ENCODE measurements around the gene PLXND1.

PLXND1 gene

DNA sequence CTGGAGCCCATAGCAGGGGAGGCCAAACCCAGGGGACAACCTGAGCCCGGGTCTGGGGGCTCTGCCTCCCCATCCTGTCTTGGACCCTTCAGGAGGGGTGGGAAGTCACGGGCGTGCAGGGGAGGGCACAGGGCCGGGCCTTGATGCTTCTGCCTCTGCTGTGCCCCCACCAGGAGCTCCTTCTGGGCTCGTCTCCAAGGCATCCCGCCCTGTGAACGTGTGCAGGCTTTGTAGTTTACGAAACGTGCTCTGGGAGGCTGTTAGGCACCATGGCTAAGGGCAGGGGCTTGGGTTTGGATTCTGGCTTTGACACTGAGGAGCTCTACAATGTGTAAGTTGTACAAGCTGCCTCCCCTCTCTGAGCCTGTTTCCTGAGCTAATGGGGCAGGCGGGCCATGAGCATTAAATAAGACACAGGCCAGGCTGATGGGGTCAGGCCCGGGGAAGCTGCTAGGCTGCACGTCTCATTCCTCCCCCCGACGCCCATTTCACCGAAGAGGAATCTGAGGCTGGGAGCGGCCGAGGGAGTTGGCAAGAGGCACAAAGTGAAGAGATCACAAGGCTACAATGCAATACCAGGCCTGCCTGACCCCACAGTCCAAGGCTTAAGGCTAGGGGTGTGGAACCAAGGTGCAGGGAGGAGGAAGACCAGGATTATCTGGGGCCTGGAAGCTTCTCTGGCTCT is 19.6 kb downstream of the PLXND1 start:
- DNase-seq (ENCODE audit: low read depth in 4 of 4, low spot score in 1 of 4), result no peak

DNA sequence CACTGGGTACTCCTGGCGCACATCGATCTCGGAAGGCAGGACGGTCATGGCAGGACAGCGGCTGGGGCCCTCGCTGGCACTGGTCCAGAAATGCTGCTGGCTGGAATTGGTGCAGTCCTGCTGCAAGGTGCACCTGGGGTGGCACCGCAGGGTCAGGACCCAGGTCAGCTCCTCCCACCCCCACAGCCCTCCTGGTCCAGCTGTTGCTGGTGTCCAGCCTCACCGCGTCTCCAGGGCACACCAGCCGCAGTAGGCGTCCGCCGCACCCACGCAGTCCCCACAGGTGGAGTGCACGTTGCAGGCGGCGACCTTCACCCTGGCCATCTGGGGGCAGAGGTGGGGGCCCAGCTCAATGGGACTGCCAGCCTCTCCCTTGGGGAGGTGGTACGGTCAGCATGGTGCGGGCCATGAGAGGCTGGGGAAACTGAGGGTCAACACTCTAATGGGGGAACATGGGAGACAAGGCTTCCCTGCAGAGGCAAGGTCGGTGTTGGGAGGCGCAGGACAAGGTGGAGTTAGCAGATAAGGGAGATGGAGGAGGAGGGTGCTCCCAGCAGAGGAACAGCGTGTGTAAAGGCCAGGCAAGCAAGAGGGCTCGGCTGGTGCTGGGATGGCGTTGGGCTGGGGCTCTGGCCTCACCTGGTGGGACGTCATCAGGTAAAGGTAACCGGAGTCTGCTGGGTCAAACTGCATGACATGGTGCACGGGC is 20.4 kb downstream of the PLXND1 start:
- no peak for DNase-seq (ENCODE audit: low read depth in 4 of 4, low spot score in 1 of 4)

DNA sequence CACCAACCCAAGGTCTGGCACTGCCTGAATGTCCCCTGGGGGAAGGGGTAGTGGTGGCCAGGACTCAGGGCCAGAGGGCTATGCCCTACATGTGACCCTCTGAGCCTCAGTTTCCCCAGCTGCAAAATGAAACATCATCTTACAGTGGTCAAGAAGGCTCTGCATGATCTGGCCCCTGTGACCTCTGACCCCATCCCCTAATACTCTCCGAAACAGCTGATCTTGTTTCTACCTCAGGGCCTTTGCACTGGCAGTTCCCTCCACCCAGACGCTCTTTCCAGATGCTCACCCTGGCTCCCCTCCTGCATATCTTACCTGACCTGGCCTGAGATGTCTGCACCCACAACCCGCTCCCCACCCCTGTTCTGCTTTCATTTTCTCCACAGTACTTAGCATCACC is 21.8 kb downstream of the PLXND1 start:
- DNase-seq (ENCODE audit: low read depth in 4 of 4, low spot score in 1 of 4), result no peak

DNA sequence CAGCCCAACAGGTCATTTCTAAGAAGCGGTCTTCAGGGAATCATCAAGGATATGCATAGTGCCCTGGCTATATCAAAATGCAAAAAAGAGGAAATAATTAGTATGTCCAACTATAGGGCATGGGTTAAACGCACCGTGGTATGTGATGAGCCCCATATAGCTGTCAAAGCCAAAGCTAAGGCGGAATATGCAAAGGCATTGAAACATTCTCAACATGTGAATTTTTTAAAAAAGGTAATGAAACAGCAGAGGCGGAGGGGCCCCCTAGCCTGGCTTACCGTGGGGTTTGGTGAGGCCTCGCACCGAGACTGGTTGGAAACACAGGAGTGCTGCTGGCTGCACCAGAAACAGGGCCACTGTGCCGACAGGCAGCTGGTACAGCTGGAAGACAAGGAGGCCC is 23.2 kb downstream of the PLXND1 start:
- no peak for DNase-seq (ENCODE audit: low read depth in 4 of 4, low spot score in 1 of 4)

DNA sequence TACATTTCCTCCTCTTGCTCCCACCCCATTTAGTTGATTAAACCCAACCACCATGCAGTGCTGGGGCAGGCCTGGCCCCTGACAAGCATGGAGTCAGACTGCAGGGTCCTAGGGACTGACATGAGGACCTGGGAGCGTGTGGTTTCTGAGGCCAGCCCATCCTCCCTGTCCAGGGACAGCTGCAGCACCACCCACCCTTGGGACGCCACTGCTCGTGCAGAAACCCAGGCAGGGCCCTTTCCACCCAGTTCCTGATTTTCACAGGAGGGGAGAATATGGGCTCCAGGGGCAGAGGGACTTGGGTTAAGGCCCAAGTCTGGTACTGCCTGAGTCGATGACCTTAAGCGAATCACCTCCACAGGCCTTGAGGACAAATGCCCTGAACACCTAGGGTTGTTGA is 23.7 kb downstream of the PLXND1 start:
- DNase-seq (ENCODE audit: low read depth in 4 of 4, low spot score in 1 of 4), result no peak

DNA sequence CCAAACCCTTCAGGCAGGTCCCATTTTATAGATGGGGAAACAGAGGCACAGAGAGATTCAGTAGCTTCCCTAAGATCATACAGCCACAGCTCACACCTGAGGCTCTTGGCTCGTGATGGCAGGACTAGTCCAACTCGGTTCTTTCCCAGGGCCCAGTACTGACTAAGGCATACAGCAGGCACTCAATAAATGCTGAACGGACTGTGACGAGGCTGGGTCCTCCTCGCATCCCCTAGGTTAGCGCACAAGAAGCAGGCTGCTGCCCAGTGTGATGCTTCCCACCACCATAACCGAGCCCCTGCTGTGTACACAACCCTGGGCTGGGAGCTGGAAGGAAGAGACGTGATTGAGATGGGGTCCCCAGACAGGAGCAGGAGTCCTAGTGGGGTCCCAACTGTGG is 24.9 kb downstream of the PLXND1 start:
- no peak for DNase-seq (ENCODE audit: low read depth in 4 of 4, low spot score in 1 of 4)

DNA sequence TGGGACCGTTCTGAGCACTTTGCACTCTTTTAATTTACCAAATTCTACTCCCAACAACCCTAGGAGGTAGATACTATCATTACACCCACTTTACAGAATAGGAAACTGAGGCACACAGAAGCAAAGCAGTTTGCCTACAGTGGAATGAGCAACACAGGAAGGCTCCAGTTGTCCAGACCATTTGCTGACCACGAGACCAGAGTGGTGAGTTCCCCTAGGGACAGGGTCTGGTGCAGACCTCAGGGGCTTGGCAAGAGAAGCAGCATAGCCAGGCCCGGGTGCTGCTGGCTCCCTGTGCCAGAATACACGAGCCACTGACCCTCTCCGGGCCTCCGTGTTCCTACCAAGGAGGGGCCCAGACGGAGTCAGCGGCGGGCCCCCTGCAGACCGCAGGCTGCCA is 26.5 kb downstream of the PLXND1 start:
- no peak for DNase-seq (ENCODE audit: low read depth in 4 of 4, low spot score in 1 of 4)

DNA sequence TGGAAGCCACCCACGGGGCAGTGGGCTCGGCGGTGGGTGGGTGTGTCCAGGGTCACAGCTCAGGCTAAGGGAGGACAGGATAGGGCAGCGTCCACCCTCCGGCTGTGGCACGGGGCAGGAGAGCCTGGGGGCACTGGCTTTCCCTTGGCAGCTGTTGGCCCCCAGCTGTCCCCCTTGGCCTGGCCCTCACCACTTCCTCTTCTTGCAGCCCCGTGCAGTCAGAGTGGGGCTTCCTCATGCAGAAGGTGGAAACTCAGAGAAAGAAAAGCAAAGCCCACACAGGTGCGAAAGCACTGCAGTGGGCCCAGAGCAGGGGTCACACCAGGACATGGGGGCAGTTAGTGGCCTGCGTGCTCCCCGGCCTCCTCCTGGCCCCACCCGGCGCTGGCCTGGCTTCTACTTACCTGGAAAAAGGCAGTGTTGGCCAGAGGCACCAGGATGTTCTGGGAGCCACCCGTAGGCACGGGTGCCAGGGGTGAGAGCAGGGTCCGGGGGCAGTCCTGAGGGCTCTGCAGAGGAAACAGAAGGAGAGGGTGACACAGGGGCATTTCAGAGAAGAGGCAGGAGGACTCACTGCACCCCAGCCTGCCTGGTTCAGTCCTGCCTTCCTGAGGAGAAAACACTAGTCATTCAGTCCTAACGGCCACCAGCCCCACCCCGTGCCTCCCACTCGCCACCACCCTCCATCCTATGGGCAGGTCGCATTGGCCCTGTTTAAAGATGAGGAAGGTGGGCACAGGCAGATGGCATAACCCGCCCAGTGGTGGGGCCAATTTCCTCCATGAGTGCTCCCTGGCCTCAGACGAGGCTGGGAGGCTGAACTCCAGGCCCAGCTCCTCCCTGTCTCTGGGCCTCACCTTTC is 28.3 kb downstream of the PLXND1 start:
- DNase-seq (ENCODE audit: low read depth in 4 of 4, low spot score in 1 of 4), result no peak

DNA sequence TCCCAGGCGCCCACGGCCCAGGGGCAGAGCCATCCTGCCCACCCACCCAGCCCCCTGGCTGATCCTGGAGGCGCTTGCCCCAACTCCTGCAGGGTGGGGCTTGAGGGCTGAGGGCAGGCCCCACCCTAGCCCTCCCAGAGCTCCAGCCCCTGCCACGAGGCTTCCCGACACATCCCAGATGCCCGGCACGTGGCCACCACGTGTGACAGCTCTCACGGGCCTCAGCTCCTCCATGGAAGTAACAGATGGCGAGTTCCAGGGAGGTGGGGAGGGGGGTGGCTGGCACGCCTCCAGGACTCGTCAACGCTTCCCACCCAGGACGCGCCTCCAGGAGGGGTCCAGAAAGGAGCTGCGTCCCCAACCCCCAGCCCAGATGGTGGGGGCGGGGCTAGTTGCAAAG is 29.1 kb downstream of the PLXND1 start:
- no peak for DNase-seq (ENCODE audit: low read depth in 4 of 4, low spot score in 1 of 4)

DNA sequence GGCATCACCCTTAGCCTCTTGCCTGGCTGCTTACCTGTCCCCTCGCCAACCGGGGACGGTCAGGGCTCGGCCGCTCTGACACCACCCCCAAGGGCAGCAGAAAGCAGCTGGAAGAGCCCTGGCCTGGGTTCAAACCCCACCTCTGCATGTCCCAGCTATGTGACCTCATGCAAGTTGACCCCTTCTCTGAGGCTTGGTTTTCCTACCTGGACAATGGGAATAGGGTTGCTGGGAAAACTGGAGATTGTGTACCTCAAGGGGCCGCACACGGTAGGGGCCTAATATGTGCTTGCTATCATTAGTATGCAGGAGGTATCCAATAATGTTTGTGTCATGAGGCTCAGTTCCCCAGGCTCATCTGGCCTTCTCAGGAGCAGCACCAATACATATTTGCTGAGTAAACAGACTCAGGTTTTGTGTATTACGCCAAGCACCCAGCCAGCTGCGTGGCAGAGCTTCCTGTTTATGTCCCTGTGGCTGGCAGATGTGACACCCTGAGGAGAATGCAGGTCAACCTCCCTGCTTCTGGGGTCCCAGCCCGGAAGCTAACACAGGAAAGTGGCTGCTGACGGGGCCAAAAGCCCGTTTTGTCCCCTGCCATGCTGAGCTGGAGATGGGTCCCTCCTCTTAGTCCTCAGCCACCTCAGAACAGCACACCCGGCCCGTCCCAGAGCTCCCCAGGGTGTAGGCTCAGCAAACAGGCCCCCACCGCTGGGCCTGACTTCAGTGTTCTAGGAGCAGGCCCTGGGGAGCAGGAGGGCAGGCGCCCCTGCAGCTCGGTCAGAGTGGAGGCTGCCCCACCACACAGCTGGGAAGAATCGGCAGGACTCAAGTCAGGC is 29.7 kb downstream of the PLXND1 start:
- DNase-seq (ENCODE audit: low read depth in 4 of 4, low spot score in 1 of 4), result no peak

DNA sequence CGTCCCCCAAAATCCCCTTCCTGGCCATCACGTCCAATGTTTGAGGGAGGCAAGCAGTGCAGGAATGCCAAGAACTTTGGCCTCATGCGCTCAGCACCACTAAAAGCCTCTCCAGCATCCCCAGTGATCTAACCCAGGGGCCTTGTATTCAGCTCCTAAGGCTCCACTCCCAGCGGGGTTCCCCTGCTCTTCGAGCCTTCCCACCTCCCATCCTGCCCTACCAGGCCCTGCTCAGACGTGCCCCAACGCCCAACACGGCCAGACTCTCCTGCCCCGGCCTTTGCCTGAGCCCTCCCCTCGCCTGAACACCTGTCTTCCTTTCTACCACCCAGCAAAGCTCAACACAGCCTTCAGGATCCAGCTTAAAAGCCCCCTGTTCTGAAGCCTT is 30.5 kb downstream of the PLXND1 start:
- no peak for DNase-seq (ENCODE audit: low read depth in 4 of 4, low spot score in 1 of 4)

DNA sequence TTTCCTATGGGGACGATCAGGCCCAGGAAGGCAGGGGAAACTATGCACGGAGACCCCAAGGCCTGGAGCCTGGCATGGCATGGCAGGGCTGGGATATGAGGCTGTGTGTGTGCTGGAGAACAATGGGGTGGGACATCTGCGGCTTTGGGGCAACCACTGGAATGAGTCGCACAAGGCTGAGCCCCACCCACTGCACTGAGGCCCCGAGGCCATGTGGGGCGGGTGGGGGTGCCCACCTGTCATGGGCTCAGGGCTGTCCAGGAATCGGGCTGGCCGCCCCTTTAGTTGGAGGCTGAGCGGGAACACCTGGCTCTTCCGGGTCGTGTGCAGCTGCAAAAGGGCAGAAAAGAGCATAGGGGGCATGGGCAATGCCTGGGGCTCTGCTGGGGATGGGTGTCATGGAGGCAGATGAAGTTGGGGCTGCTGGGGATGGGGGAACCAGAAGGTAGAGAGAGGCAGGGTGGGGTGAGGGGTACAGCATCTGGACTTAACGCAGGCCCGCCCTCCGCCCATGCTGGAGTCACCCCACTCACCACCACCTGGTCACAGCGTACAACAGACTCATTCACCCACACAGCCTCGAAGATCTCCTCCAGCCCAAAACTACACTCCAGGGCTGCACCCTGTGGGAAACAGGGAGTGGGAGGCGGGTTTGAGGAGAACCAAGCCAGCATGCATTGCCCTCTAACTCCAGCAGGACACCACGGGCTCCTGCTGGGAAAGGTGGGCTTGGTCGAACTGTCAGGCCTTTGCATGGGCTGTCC is 31.1 kb downstream of the PLXND1 start:
- DNase-seq (ENCODE audit: low read depth in 4 of 4, low spot score in 1 of 4), result no peak

DNA sequence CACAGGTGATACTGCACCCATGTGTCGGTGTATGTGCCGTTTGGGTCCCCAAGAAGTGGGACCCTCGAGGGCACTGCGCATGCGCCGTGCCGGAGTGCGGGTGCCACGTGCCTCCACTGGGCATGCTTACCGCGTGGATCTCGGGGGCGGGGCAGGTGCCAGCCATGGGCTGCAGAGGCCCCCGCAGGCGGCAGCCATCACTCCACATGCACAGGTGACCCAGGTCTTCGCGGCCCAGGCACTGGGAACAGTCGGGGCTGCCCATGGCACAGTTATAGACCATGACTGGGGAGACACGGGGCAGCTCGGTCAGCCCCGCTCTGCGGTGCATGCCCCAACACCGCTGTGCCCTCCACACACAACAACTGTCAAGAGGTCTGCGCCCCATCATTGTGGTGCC is 32.3 kb downstream of the PLXND1 start:
- DNase-seq (ENCODE audit: low read depth in 4 of 4, low spot score in 1 of 4), result no peak

DNA sequence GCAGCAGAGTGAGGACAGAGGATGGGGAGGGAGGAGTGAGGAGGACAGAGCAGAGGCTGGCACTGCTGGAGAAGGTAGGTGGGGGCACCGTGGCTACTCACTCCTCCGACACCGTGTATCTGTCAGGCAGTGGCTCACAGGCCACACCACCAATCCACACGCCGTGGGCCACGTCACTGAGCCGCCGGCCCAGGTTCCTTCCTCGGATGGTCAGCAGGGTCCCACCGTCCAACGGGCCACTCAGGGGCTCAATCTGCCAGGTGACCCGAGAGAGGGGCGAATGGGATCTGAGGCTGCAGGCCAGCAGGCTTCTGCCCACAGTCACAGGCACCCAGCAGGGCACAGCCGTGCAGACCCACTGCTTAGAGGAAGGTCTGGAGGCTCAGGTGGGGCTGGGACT is 33.0 kb downstream of the PLXND1 start:
- DNase-seq (ENCODE audit: low read depth in 4 of 4, low spot score in 1 of 4), result no peak

DNA sequence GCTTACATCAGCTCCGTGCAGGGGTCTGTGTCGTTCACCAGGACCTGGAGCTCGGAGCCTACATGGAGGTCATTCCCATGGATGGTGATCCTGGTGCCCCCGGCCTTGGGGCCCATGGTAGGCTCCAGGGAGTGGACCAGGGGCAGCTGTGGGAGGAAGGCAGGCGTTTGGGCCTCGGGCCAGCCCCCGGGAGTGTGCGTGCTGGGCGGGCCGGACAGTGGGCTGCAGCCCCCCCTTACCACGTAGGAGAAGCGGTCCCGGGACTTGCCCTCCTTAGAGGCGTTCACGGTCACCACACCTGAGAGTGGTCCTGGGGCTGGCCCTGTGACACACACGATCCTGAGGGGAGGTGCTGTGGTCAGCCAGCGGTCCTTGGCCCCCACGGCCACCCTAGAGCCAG is 33.9 kb downstream of the PLXND1 start:
- DNase-seq (ENCODE audit: low read depth in 4 of 4, low spot score in 1 of 4), result no peak

DNA sequence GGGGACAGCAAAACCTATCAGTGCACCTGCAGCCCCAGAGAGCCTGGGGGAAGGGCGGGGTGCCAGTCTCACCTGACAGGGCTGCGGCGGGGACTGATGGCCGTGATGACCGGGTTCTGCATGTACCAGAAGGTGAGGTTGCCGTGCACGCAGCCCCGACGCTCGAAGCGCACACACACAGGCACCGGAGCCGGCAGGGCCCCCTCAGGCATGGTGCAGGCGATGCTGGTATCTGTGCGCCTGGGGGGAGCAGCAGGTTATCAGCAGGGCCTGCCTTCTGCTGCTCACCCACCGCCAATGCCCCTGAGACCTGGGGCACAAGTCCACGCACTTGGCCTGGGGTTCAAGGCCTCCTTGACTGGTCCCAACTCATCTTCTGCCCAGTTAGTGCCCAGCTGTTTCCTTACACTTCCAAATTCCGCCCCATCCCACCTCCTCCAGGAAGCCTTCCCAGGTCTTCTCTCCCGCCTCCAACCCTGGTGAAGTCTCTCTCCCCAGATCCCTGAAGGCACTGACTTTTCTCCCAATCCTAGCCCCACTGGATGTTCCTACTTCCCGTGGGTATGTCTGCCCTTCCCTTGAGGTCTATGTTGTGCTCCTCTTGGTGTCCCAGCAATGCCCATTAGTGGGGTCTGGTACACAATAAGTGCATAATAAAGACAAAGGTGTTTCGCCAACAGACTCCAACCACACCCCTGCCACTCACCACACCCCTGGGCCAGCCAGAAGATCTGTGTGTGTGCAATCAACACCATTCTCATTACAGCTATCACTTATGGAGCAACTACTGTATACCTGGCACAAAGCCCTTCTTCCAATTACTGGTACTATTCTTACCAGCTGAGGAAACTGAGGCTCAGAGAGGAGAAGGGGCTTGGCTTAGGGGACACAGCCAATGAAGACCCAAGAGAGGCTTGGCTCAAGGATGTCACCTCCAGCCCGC is 34.6 kb downstream of the PLXND1 start:
- DNase-seq (ENCODE audit: low read depth in 4 of 4, low spot score in 1 of 4), result no peak

DNA sequence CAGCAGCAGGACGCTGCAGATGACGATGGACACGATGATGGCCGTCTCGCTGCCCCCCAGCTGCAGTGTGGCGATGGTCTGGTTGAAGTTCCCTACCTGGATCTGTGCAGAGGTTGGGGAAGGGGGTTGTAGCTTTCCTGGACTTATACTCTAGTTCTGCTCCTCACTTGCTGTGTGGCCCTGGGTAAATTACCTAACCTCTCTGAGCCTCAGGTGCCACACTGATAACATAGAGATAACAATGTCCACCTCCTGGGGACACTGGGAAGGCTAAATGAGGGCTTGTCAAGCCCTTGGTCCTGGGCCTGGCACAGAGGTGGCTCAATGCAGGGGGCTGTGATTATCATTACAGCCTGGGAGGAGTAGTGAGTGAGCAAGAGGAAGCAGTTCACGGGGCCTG is 36.6 kb downstream of the PLXND1 start:
- no peak for DNase-seq (ENCODE audit: low read depth in 4 of 4, low spot score in 1 of 4)

DNA sequence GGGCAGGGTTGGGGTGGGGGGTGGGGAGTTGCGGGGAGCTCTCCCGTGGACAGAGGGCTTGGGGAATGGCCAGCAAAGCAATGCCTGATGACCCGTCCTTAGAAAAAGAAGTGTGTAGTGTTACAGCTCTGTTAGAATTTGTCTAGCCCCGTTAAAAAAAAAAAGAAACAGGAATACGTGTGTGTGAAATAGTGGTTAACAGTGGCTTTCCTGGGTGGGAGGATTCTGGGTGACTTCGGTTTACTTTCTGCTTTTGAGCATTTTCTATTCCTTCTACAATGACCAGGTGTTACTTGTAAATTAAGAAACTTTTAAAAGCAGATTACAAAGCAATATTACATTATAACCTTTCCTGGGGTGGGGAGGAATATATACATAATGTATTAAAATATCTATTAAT is 38.5 kb downstream of the PLXND1 start:
- DNase-seq (ENCODE audit: low read depth in 4 of 4, low spot score in 1 of 4), result no peak

DNA sequence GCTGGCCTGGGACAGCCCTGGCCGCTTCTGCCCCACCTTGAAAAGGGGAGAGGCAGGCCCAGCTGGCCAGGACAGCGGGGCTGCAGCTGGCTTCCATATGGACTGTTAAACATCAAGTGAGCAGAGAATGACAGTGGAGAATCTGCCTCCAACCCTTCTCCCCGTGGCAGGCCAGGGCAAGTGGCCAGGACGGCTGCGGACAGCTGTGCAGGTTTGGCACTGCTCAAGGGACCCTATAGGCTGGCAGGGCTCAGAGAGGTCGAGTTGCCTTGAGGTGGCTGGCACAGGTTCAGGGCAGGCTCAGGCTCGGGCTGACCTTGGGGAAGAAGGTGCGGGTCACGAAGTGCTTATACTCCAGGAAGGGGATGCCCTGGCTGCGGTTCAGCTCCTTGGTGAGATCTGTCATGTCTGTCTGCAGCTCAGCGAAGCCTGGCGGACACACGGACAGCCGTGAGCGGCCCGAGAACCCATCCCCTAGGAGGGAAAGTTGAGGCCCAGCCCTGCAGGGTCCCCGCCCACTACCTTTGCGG is 39.2 kb downstream of the PLXND1 start:
- no peak for DNase-seq (ENCODE audit: low read depth in 4 of 4, low spot score in 1 of 4)
